Astrocyte of the spinal cord (primary cell): ENCODE measurements around the gene NEDD4.

Source experiments
- DNase-seq: peaks from one replicate; pipeline ENCODE4 v3.0.0; 2011; ENCODE audit warnings: low read depth, low spot score
- H3K4me3 ChIP-seq: 2 replicates; pipeline ENCODE4 v1.5.1; 2011; ENCODE audit warnings: low read depth, mild to moderate bottlenecking, low read length, moderate library complexity
- in situ Hi-C: cut with HindIII; loops from 2 replicates; pipeline ENCODE4 v1.10.0; 2017; ENCODE audit warnings: low sequenced_read_pairs
- TF ChIP-seq, protein P1 (sequence below): IDR thresholded peaks from 2 replicates; pipeline ENCODE4 v1.5.1; 2012; ENCODE audit warnings: low read depth, mild to moderate bottlenecking, low read length, inconsistent platforms

The NEDD4 gene

DNA sequence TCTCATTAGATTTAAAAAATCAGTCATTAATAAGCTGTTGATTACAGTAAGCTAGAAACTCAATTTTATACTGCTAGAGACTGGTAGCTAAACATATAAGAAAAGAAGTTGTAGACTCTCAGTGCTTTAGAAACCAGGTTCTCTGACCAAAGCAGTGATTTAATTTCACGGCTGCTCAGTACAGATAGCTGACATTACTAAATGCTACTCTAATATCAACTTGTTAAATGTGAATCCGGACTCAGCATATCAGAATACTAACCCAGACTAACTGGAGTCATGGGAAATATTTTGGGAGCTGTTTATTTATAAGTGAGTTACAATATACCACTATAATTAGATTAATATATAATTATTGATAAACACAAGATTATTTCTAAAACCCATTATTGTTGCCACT lies 80.4 kb downstream of the NEDD4 start:
- in situ Hi-C loops: no loop called here
- TF ChIP-seq, protein P1, sequence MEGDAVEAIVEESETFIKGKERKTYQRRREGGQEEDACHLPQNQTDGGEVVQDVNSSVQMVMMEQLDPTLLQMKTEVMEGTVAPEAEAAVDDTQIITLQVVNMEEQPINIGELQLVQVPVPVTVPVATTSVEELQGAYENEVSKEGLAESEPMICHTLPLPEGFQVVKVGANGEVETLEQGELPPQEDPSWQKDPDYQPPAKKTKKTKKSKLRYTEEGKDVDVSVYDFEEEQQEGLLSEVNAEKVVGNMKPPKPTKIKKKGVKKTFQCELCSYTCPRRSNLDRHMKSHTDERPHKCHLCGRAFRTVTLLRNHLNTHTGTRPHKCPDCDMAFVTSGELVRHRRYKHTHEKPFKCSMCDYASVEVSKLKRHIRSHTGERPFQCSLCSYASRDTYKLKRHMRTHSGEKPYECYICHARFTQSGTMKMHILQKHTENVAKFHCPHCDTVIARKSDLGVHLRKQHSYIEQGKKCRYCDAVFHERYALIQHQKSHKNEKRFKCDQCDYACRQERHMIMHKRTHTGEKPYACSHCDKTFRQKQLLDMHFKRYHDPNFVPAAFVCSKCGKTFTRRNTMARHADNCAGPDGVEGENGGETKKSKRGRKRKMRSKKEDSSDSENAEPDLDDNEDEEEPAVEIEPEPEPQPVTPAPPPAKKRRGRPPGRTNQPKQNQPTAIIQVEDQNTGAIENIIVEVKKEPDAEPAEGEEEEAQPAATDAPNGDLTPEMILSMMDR: no peak
- peak overlapping the region; percentile 33 for H3K4me3 ChIP-seq
- no peak for DNase-seq

GRCh38 chr15:55909036-55909811 lies 84.2 kb downstream of the NEDD4 start:
- in situ Hi-C loops: no loop called here
- no peak overlapping the region for H3K4me3 ChIP-seq
- TF ChIP-seq, protein P1: no peak
- DNase-seq: peak; percentile 45

DNA sequence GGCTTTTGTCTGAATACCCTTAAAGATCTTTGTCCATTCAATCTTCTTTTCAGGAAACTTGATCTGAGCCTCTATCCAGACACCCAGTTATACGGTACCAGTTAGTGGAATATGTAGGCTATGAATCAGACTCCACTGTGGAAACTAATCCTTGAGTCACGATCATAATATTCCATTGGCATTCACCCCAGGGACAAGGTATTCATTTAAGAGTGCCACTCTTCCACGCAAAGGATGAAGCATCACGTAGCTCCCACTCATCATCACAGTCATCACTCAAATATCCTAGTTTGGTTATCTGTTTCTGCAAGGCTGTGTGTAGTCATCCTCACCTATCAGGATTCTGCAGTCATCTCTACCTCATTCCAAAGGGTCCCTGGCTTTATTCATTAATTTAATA lies 85.6 kb downstream of the NEDD4 start:
- H3K4me3 ChIP-seq: no peak overlapping the region
- DNase-seq: peak; percentile 96
- in situ Hi-C loops: no loop called here
- TF ChIP-seq, protein P1: no peak

DNA sequence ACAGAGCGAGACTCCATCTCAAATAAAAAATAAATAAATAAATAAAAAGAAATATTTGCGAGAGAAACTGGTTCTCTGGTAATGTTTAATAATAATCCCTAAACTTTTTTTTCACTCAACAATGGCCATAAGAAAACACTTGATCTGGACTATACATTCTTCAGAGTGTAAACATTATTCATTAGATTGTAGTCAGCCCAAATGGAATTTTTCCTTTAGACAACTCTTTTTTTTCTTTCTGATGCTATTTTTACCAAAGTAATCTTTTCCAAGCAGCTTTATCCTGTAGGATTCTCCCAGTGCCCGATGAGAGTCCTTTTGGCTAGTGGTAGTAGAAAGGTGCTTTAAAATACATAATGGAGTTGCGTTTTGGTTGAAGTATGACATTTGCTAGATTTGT lies 90.4 kb downstream of the NEDD4 start:
- DNase-seq: no peak
- in situ Hi-C loops: no loop called here
- TF ChIP-seq, protein P1: no peak
- no peak overlapping the region for H3K4me3 ChIP-seq

- TF ChIP-seq, protein P1: no peak
- H3K4me3 ChIP-seq: no peak overlapping the region
- no peak for DNase-seq
- in situ Hi-C loops: no loop called here
Observed at GRCh38 chr15:55900019-55900418, 93.4 kb downstream of the NEDD4 start.

DNA sequence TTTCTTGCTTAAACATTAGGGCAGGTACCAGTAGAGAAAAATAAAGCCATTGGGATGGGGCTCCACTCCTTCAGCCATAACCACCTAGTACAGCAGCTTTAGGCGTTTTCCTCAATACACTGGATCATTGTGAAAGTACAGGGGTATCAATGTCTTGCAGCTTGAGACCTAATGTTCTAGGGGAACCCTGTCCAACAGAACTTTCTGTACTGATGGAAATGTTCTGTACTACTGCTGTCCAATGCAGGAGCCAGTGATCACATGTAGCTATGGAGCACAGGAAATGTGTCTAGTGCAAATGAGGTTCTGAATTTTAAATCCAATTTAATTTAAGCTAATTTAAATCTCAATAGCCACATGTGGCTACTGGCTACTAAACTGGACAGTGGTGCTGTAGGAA lies 93.9 kb downstream of the NEDD4 start:
- no peak overlapping the region for H3K4me3 ChIP-seq
- TF ChIP-seq, protein P1: no peak
- in situ Hi-C loops: no loop called here
- DNase-seq: no peak
